Stomach (tissue), 9 donors: ENCODE data around the gene PELI2. TPM values are rescaled to one million over a fixed set of nuclear protein-coding genes. Genes with fewer than 3 reads are reported as not detected.

Source experiments
- DNase-seq, 2 donors: peaks; one replicate each; pipeline versions ENCODE4 v3.0.0 to v3.0.0-alpha.2; 2013 to 2019
- H3K27ac ChIP-seq, 5 donors: fragments of 200-600 bp in 4 of 5; sonication (generic) in 4 of 5; one replicate each; pipeline ENCODE4 v1.5.1; 2013 to 2019; ENCODE audit warnings: mild to moderate bottlenecking in 1 of 5, moderate library complexity in 1 of 5
- H3K27me3 ChIP-seq, 3 donors: fragments of 200-600 bp; sonication (generic); one replicate each; pipeline ENCODE4 v1.5.1; 2017 to 2019; ENCODE audit warnings: mixed run types in 1 of 3
- H3K36me3 ChIP-seq, 4 donors: fragments of 200-600 bp; sonication (generic); 1 replicate in 3 of 4; 2 replicates in 1 of 4; pipeline ENCODE4 v1.5.1; 2016 to 2019
- H3K4me1 ChIP-seq, 4 donors: fragments of 200-600 bp; sonication (generic); one replicate each; pipeline ENCODE4 v1.5.1; 2016 to 2019
- H3K4me3 ChIP-seq, 4 donors: fragments of 200-600 bp; sonication (generic) in 3 of 4; one replicate each; pipeline ENCODE4 v1.5.1; 2016 to 2019; ENCODE audit warnings: mild to moderate bottlenecking in 1 of 4
- H3K9me3 ChIP-seq, 4 donors: fragments of 200-600 bp; sonication (generic); one replicate each; pipeline ENCODE4 v1.5.1; 2016 to 2019
- CTCF ChIP-seq, 7 experiments: fragments of 450-650 bp in 4 of 7; fragments of 200-600 bp in 3 of 7; sonication (generic) in 3 of 7; IDR thresholded peaks; one replicate each; pipeline ENCODE4 v1.5.1; 2016 to 2019; ENCODE audit warnings: antibody characterized with exemption in 7 of 7, control low read depth in 2 of 7, mild to moderate bottlenecking in 1 of 7
- EP300 ChIP-seq: sonication (generic); formaldehyde crosslinking; IDR thresholded peaks from one replicate; pipeline ENCODE4 v1.6.1; 2017; ENCODE audit warnings: antibody characterized with exemption
- POLR2A ChIP-seq, 4 donors: fragments of 450-650 bp; IDR thresholded peaks; one replicate each; pipeline ENCODE4 v1.6.1; 2016; ENCODE audit warnings: antibody characterized with exemption in 4 of 4, control low read depth in 2 of 4, mild to moderate bottlenecking in 1 of 4, moderate library complexity in 1 of 4
- POLR2AphosphoS5 ChIP-seq, 3 donors: sonication (generic); formaldehyde crosslinking; IDR thresholded peaks; one replicate each; pipeline ENCODE4 v1.6.1; 2016; ENCODE audit warnings: antibody characterized with exemption in 3 of 3
- WGBS, 5 donors: extraction: QIAGEN DNeasy Blood & Tissue Kit in 3 of 5; methylation state at CpG; one replicate each; pipeline versions ENCODE4 v1.1.5 to v1.1.7; 2013 to 2018; 5-methylcytosine and 5-hydroxymethylcytosine counted together
- intact Hi-C: fragments of 100-400 bp; cut with DNase I; formaldehyde crosslinking; loops from one replicate; pipeline ENCODE4 v1.15.1; 2023; ENCODE audit warnings: low total_unique reads
- polyA plus RNA-seq, 3 donors: library from polyadenylated mRNA; stranded (reverse); fragments of 200-250 nt; gene quantifications; one replicate each; pipeline ENCODE4 v1.2.3, GENCODE V29; 2013
- total RNA-seq, 5 donors: library from RNA; depleted of rRNA; stranded (reverse); fragments of >200 nt; gene quantifications; one replicate each; pipeline versions ENCODE4 v1.1.0 to v1.2.3, GENCODE V29; 2014 to 2016
- donor health status: healthy with polysubstance abuse.
- donor health status: Bipolar disorder and iron deficiency.
- donor health status: healthy.

PELI2 gene
- total and polyA plus RNA-seq, 8 donors: 3.0 to 48.3 (median 10.6) TPM

- no peaks in the 10 kb centered on the region for H3K36me3 ChIP-seq
- H3K27me3 ChIP-seq: no peaks in the 10 kb centered on the region
- no peak overlapping the region for H3K4me3 ChIP-seq
- H3K4me1 ChIP-seq: no peaks in the 10 kb centered on the region
- no peak for DNase-seq
- H3K9me3 ChIP-seq: no peaks in the 10 kb centered on the region
- TF ChIP-seq POLR2A (IDR thresholded peaks at IDR 0.05): no peak
- no peak for TF ChIP-seq CTCF (IDR thresholded peaks at IDR 0.05)
- TF ChIP-seq EP300: no peak
- TF ChIP-seq POLR2AphosphoS5 (IDR thresholded peaks at IDR 0.05): no peak
- WGBS, 5 donors: 6 to 40% (median 19%) methylated on average over 1 of the region's 1 CpG
- no peak overlapping the region for H3K27ac ChIP-seq
- intact Hi-C loops: no loop called here
Measured at GRCh38 chr14:56349960-56350359, 231.7 kb downstream of the PELI2 start.
